ENCODE measurements around the gene HSF4.
"Not testable (repeated sequence)": the region's sequence is repeated elsewhere in the genome, so short reads cannot be mapped to it uniquely, and the experiment has no call there.

HSF4 gene

DNA sequence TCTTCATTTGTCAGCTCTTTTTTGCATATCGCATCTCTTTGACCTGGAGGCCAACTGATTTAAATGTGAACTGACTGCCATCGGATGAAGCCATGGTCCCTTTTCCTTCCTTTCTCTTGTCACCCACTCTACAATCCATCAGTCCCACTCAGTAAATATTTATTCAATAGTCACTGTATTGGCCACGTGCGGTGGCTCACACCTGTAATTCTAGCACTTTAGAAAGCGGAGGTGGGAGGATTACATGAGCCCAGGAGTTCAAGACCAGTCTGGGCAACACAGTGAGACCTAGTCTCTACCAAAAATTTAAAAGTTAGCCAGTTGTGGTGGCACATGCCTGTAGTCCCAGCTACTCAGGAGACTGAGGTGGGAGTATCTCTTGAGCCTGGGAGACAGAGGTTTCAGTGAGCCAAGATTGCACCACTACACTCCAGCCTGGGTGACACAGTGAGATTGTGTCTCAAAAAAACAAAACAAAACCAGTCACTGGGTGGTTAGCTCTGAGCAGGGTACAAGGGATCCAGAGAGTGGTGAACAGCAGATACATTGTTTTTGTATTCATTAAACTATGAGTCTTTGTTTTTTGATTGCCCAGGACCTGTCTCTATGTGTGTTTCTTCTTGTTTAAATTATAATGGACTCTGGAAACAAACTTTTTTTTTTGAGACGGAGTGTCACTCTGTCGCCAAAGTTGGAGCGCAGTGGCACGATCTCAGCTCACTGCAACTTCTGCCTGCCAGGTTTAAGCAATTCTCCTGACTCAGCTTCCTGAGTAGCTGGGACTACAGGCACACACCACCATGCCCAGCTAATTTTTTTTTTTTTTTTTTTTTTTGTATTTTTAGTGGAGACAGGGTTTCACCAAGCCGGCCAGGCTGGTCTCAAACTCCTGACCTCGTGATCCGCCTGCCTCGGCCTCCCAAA, 47.9 kb upstream of the HSF4 start:
- Histone ChIP-seq H3K27ac (replicated peaks) (peak overlapping the region; percentile 50), H3K4me3 (replicated peaks; ENCODE audit: insufficient read depth, low read length) (no peak overlapping the region)
- peak; percentile 44 to 68 for DNase-seq (ENCODE audit: low read depth in 1 of 2, low spot score in 1 of 2)

DNA sequence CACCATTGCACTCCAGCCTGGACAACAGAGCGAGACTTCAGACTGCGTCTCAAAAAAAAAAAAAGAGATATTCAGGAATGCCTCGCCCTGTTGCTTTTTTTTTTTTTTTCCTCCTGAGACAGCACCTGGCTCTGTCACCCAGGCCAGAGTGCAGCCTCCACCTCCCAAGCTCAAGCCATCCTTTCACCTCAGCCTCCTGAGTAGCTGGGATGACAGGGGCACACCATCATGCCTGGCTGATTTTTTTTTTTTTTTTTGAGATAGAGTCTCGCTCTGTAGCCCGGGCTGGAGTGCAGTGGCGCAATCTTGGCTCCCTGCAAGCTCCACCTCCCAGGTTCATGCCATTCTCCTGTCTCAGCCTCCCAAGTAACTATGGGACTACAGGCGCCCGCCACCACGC, 46.8 kb upstream of the HSF4 start:
- H3K27ac ChIP-seq (replicated peaks), result no peak overlapping the region

More for the DNA sequence above, 47.9 kb upstream of the HSF4 start:
- H3K27me3 ChIP-seq (ENCODE audit: insufficient read depth, poor library complexity, severe bottlenecking), result no peaks in the 10 kb centered on the region
- TF ChIP-seq POLR2AphosphoS5 (IDR thresholded peaks at IDR 0.05; ENCODE audit: low read depth) (no peak), GABPA (IDR thresholded peaks at IDR 0.05; ENCODE audit: low read depth) (no peak), SPI1 (IDR thresholded peaks at IDR 0.05; ENCODE audit: borderline replicate concordance, low read depth) (no peak)
- TF ChIP-seq, protein P1, sequence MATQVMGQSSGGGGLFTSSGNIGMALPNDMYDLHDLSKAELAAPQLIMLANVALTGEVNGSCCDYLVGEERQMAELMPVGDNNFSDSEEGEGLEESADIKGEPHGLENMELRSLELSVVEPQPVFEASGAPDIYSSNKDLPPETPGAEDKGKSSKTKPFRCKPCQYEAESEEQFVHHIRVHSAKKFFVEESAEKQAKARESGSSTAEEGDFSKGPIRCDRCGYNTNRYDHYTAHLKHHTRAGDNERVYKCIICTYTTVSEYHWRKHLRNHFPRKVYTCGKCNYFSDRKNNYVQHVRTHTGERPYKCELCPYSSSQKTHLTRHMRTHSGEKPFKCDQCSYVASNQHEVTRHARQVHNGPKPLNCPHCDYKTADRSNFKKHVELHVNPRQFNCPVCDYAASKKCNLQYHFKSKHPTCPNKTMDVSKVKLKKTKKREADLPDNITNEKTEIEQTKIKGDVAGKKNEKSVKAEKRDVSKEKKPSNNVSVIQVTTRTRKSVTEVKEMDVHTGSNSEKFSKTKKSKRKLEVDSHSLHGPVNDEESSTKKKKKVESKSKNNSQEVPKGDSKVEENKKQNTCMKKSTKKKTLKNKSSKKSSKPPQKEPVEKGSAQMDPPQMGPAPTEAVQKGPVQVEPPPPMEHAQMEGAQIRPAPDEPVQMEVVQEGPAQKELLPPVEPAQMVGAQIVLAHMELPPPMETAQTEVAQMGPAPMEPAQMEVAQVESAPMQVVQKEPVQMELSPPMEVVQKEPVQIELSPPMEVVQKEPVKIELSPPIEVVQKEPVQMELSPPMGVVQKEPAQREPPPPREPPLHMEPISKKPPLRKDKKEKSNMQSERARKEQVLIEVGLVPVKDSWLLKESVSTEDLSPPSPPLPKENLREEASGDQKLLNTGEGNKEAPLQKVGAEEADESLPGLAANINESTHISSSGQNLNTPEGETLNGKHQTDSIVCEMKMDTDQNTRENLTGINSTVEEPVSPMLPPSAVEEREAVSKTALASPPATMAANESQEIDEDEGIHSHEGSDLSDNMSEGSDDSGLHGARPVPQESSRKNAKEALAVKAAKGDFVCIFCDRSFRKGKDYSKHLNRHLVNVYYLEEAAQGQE (IDR thresholded peaks at IDR 0.05; ENCODE audit: insufficient replicate concordance, low read depth), result no peak
- TF ChIP-seq, protein P2, sequence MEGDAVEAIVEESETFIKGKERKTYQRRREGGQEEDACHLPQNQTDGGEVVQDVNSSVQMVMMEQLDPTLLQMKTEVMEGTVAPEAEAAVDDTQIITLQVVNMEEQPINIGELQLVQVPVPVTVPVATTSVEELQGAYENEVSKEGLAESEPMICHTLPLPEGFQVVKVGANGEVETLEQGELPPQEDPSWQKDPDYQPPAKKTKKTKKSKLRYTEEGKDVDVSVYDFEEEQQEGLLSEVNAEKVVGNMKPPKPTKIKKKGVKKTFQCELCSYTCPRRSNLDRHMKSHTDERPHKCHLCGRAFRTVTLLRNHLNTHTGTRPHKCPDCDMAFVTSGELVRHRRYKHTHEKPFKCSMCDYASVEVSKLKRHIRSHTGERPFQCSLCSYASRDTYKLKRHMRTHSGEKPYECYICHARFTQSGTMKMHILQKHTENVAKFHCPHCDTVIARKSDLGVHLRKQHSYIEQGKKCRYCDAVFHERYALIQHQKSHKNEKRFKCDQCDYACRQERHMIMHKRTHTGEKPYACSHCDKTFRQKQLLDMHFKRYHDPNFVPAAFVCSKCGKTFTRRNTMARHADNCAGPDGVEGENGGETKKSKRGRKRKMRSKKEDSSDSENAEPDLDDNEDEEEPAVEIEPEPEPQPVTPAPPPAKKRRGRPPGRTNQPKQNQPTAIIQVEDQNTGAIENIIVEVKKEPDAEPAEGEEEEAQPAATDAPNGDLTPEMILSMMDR (IDR thresholded peaks at IDR 0.05; ENCODE audit: insufficient read depth, low read length), result no peak

DNA sequence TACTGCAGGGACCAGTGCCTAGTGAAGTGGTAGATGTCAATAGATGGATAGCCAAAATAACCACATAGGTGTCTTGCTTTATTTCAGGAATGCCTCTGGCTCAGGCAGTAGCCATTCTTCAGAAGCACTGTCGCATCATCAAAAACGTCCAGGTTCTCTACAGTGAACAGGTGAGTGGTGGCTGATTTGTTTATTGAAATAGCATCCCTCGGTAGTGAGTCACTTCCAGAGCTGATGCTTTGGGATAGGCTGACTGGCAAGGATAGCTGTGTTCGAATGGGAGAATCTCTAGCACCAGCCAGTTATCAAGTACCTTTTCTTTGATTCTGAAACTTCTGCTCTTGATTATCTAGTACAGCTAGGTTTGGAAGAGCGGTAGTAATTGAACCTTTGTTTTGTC, 44.5 kb upstream of the HSF4 start:
- Histone ChIP-seq H3K27me3 (ENCODE audit: insufficient read depth, poor library complexity, severe bottlenecking) (no peaks in the 10 kb centered on the region), H3K4me3 (replicated peaks; ENCODE audit: insufficient read depth, low read length) (no peak overlapping the region), H3K27ac (replicated peaks) (no peak overlapping the region)
- TF ChIP-seq POLR2AphosphoS5 (IDR thresholded peaks at IDR 0.05; ENCODE audit: low read depth), result no peak
- TF ChIP-seq, protein P1 (IDR thresholded peaks at IDR 0.05; ENCODE audit: insufficient replicate concordance, low read depth), result no peak
- TF ChIP-seq SPI1 (IDR thresholded peaks at IDR 0.05; ENCODE audit: borderline replicate concordance, low read depth), result no peak
- TF ChIP-seq, protein P2 (IDR thresholded peaks at IDR 0.05; ENCODE audit: insufficient read depth, low read length), result no peak
- no peak for TF ChIP-seq GABPA (IDR thresholded peaks at IDR 0.05; ENCODE audit: low read depth)
- DNase-seq (ENCODE audit: low read depth in 1 of 2, low spot score in 1 of 2), result no peak

More for the DNA sequence above, 46.8 kb upstream of the HSF4 start:
- H3K4me3 ChIP-seq (replicated peaks; ENCODE audit: insufficient read depth, low read length), result no peak overlapping the region
- DNase-seq (ENCODE audit: low read depth in 1 of 2, low spot score in 1 of 2), result no peak
- TF ChIP-seq POLR2AphosphoS5 (IDR thresholded peaks at IDR 0.05; ENCODE audit: low read depth) (no peak), SPI1 (IDR thresholded peaks at IDR 0.05; ENCODE audit: borderline replicate concordance, low read depth) (no peak), GABPA (IDR thresholded peaks at IDR 0.05; ENCODE audit: low read depth) (no peak)
- TF ChIP-seq, protein P1 (IDR thresholded peaks at IDR 0.05; ENCODE audit: insufficient replicate concordance, low read depth), result no peak
- TF ChIP-seq, protein P2 (IDR thresholded peaks at IDR 0.05; ENCODE audit: insufficient read depth, low read length), result no peak
- no peaks in the 10 kb centered on the region for H3K27me3 ChIP-seq (ENCODE audit: insufficient read depth, poor library complexity, severe bottlenecking)

DNA sequence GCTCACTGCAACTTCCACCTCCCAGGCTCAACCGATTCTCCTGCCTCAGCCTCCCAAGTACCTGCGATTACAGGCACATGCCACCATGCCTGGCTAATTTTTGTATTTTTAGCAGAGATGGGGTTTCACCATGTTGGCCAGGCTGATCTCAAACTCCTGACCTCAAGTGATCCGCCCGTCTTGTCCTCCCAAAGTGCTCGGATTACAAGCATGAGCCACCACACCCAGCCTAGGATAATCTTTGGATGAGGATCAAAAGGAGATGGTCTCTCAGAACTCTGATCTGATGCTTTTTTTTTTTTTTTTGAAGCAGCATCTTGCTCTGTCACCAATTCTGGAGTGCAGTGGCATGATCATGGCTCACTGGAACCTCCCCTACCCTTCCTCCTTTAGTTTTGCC, 41.7 kb upstream of the HSF4 start:
- H3K27ac ChIP-seq (replicated peaks); H3K4me3 ChIP-seq (replicated peaks; ENCODE audit: insufficient read depth, low read length): not testable (repeated sequence)

More for the DNA sequence above, 41.7 kb upstream of the HSF4 start:
- DNase-seq (ENCODE audit: low read depth in 1 of 2, low spot score in 1 of 2); H3K27me3 ChIP-seq (ENCODE audit: insufficient read depth, poor library complexity, severe bottlenecking): not testable (repeated sequence)
